HepG2 (cell line): ENCODE measurements around the gene HS2ST1.

Experiments
- ASH2L ChIP-seq: fragments of 300-600, 200-600 bp; sonication (generic); IDR thresholded peaks from 2 replicates; pipeline ENCODE4 v1.7.0; 2017; ENCODE audit warnings: low read depth, mild to moderate bottlenecking, moderate library complexity, mixed read lengths, low read length; ENCODE audit not compliant: insufficient read length
- BHLHE40 ChIP-seq: IDR thresholded peaks from 2 replicates; pipeline ENCODE4 v1.6.1; 2011; ENCODE audit warnings: low read length, improper control_type of control experiment
- CREM ChIP-seq, 2 experiments: sonication (generic) in 1 of 2; formaldehyde crosslinking in 1 of 2; IDR thresholded peaks; 2 replicates each; pipeline versions ENCODE4 v1.4.0 to v1.6.1; 2016 to 2020; ENCODE audit warnings: antibody characterized with exemption in 1 of 2, mild to moderate bottlenecking in 1 of 2, missing genetic modification reagents in 1 of 2
- CTCF ChIP-seq: sonication (generic); formaldehyde crosslinking; IDR thresholded peaks from 2 replicates; pipeline ENCODE4 v1.5.0; 2020; ENCODE audit warnings: mild to moderate bottlenecking, missing genetic modification reagents, moderate library complexity
- DZIP1 ChIP-seq: sonication (generic); formaldehyde crosslinking; IDR thresholded peaks from 2 replicates; pipeline ENCODE4 v1.5.0; 2020; ENCODE audit warnings: mild to moderate bottlenecking, missing genetic modification reagents
- MXI1 ChIP-seq: IDR thresholded peaks from 3 replicates; pipeline ENCODE4 v1.6.1; 2012; ENCODE audit warnings: low read depth, low read length, inconsistent platforms, borderline replicate concordance
- TBL1XR1 ChIP-seq: fragments of 150-350 bp; IDR thresholded peaks from 2 replicates; pipeline ENCODE4 v1.6.1; 2014; ENCODE audit warnings: borderline replicate concordance, low read length; ENCODE audit not compliant: partially characterized antibody
- ZFP1 ChIP-seq: IDR thresholded peaks from 2 replicates; pipeline ENCODE4 v1.6.1; 2016
- ZFP37 ChIP-seq: sonication (generic); formaldehyde crosslinking; IDR thresholded peaks from 2 replicates; pipeline ENCODE4 v1.4.0; 2020; ENCODE audit warnings: missing genetic modification reagents, borderline replicate concordance
- ZNF205 ChIP-seq: IDR thresholded peaks from 2 replicates; pipeline ENCODE4 v1.6.1; 2018; ENCODE audit warnings: missing biosample characterization, missing genetic modification reagents
- ZNF24 ChIP-seq: fragments of 450-650 bp; IDR thresholded peaks from 2 replicates; pipeline ENCODE4 v1.6.1; 2017; ENCODE audit warnings: antibody characterized with exemption, mild to moderate bottlenecking
- ZNF275 ChIP-seq: sonication (generic); formaldehyde crosslinking; IDR thresholded peaks from 2 replicates; pipeline ENCODE4 v1.8.0; 2022; ENCODE audit warnings: missing genetic modification reagents, mild to moderate bottlenecking, inconsistent platforms, borderline replicate concordance
- ZNF660 ChIP-seq: sonication (generic); formaldehyde crosslinking; IDR thresholded peaks from 2 replicates; pipeline ENCODE4 v1.5.1; 2020; ENCODE audit warnings: mild to moderate bottlenecking, low read depth, missing genetic modification reagents, borderline replicate concordance

- TF ChIP-seq MXI1 = no peak
- no peak for TF ChIP-seq ZFP37 (CRISPR knock-in tag)
- no peak for TF ChIP-seq CREM (IDR thresholded peaks at IDR 0.05)
- TF ChIP-seq CREM (CRISPR knock-in tag; IDR thresholded peaks at IDR 0.05) = no peak
- TF ChIP-seq ZNF275 (CRISPR knock-in tag) = no peak
- TF ChIP-seq DZIP1 (CRISPR knock-in tag) = no peak
- TF ChIP-seq ZNF660 (CRISPR knock-in tag) = no peak
- no peak for TF ChIP-seq ZNF24
- TF ChIP-seq ZFP1 (CRISPR knock-in tag) = no peak
- TF ChIP-seq CTCF (CRISPR knock-in tag) = no peak
- TF ChIP-seq ASH2L = no peak
- no peak for TF ChIP-seq BHLHE40
- TF ChIP-seq ZNF205 = no peak
- no peak for TF ChIP-seq TBL1XR1
Observed at GRCh38 chr1:87077959-87078639, 163.7 kb downstream of the HS2ST1 start.
